ENCODE measurements around the gene DNER. TPM values are rescaled to one million over a fixed set of nuclear protein-coding genes. Genes with fewer than 3 reads are reported as not detected.
"Not testable (repeated sequence)": the region's sequence is repeated elsewhere in the genome, so short reads cannot be mapped to it uniquely, and the experiment has no call there.

Gene DNER
- total RNA-seq, 1 experiment from 2014 or later: 2.9 TPM

GRCh38 chr2:229616433-229616832, 97.9 kb downstream of the DNER start (continued):
- TF ChIP-seq CTCF (IDR thresholded peaks at IDR 0.05 in 2 of 3, conservative IDR thresholded peaks at IDR 0.05 in 1 of 3; ENCODE audit: borderline replicate concordance in 1 of 3, insufficient read depth in 1 of 3, low read depth in 2 of 3, low read length in 2 of 3): no peak

- BruUV-seq (replicated peaks); H4K20me1 ChIP-seq (ENCODE audit: insufficient read depth); H3K27ac ChIP-seq (ENCODE audit: low read depth, low read length); RAD21 ChIA-PET (ENCODE audit: low non-redundant PET in 1 of 2, low total read pairs in 2 of 2, uncharacterized antibody in 2 of 2, unreplicated experiment in 2 of 2); H3K4me2 ChIP-seq (ENCODE audit: low read length); POLR2A ChIA-PET; H3K9me2 ChIP-seq (ENCODE audit: insufficient read depth); H3K9ac ChIP-seq (ENCODE audit: low read length); ATAC-seq; H3K79me2 ChIP-seq (ENCODE audit: insufficient read depth, low read length); H3K9me3 ChIP-seq (ENCODE audit: control insufficient read depth in 1 of 2, insufficient read depth in 1 of 2, low read depth in 1 of 2, low read length in 2 of 2); DNase-seq (ENCODE audit: low read depth, low spot score); intact Hi-C loops (cut with micrococcal nuclease); H2AFZ ChIP-seq (ENCODE audit: low read depth, low read length, poor library complexity, severe bottlenecking); H3K36me3 ChIP-seq (ENCODE audit: control insufficient read depth in 1 of 2, insufficient read depth in 2 of 2, low read length in 2 of 2); H3K4me3 ChIP-seq (replicated peaks in 1 of 2; ENCODE audit: low read depth in 1 of 2, low read length in 2 of 2); CTCF ChIA-PET; H3K27me3 ChIP-seq (ENCODE audit: insufficient read depth, low read length); H3K4me1 ChIP-seq (ENCODE audit: control insufficient read depth in 1 of 2, insufficient read depth in 2 of 2, low read length in 2 of 2): not testable (repeated sequence)
These were observed 100.3 kb downstream of the DNER start for GRCh38 chr2:229614021-229614420.

- ChIA-PET CTCF (no interaction called here), RAD21 (ENCODE audit: low non-redundant PET in 1 of 2, low total read pairs in 2 of 2, uncharacterized antibody in 2 of 2, unreplicated experiment in 2 of 2) (no interaction called here), POLR2A (no interaction called here)
- H3K4me3 ChIP-seq (replicated peaks in 1 of 2; ENCODE audit: low read depth in 1 of 2, low read length in 2 of 2): no peak overlapping the region
- no peaks in the 10 kb centered on the region for H3K4me1 ChIP-seq (ENCODE audit: control insufficient read depth in 1 of 2, insufficient read depth in 2 of 2, low read length in 2 of 2)
- H2AFZ ChIP-seq (ENCODE audit: low read depth, low read length, poor library complexity, severe bottlenecking): no peak overlapping the region
- no peak overlapping the region for H3K4me2 ChIP-seq (ENCODE audit: low read length)
- no peaks in the 10 kb centered on the region for H3K79me2 ChIP-seq (ENCODE audit: insufficient read depth, low read length)
- H4K20me1 ChIP-seq (ENCODE audit: insufficient read depth): no peaks in the 10 kb centered on the region
- TF ChIP-seq SRF (IDR thresholded peaks at IDR 0.05; ENCODE audit: low read depth): no peak
- no peak for TF ChIP-seq CBX3 (IDR thresholded peaks at IDR 0.05; ENCODE audit: low read depth)
- TF ChIP-seq FOSL1 (IDR thresholded peaks at IDR 0.05; ENCODE audit: low read depth): no peak
- no peak for TF ChIP-seq POLR2AphosphoS5 (IDR thresholded peaks at IDR 0.05; ENCODE audit: low read depth, low read length)
- no peak for TF ChIP-seq YY1 (IDR thresholded peaks at IDR 0.05; ENCODE audit: extremely low read depth, insufficient replicate concordance, low read depth, low read length)
- TF ChIP-seq JUND (IDR thresholded peaks at IDR 0.05): no peak
- no peak for TF ChIP-seq ZNF274 (IDR thresholded peaks at IDR 0.05; ENCODE audit: low read depth, low read length)
- TF ChIP-seq TCF7L2 (IDR thresholded peaks at IDR 0.05; ENCODE audit: borderline replicate concordance, extremely low read depth, insufficient read depth, insufficient read length): no peak
- TF ChIP-seq MAX (IDR thresholded peaks at IDR 0.05): no peak
- no peak for TF ChIP-seq POLR2A (IDR thresholded peaks at IDR 0.05; ENCODE audit: borderline replicate concordance, extremely low read depth, insufficient read depth, insufficient read length)
- TF ChIP-seq SIN3A (IDR thresholded peaks at IDR 0.05; ENCODE audit: low read depth): no peak
- no peak for TF ChIP-seq CTCF (IDR thresholded peaks at IDR 0.05 in 2 of 3, conservative IDR thresholded peaks at IDR 0.05 in 1 of 3; ENCODE audit: borderline replicate concordance in 1 of 3, insufficient read depth in 1 of 3, low read depth in 2 of 3, low read length in 2 of 3)
- no peak for TF ChIP-seq EZH2 (IDR thresholded peaks at IDR 0.05)
- no peak for TF ChIP-seq ZFX (IDR thresholded peaks at IDR 0.05)
- H3K9me3 ChIP-seq (ENCODE audit: control insufficient read depth in 1 of 2, insufficient read depth in 1 of 2, low read depth in 1 of 2, low read length in 2 of 2): no peaks in the 10 kb centered on the region
- no peaks in the 10 kb centered on the region for H3K9me2 ChIP-seq (ENCODE audit: insufficient read depth)
- intact Hi-C loops (cut with micrococcal nuclease): no loop called here
- DNase-seq (ENCODE audit: low read depth, low spot score) (no peak), ATAC-seq (no peak)
- H3K9ac ChIP-seq (ENCODE audit: low read length): no peak overlapping the region
- BruUV-seq (replicated peaks): no TSS peak
- no peaks in the 10 kb centered on the region for H3K36me3 ChIP-seq (ENCODE audit: control insufficient read depth in 1 of 2, insufficient read depth in 2 of 2, low read length in 2 of 2)
- H3K27me3 ChIP-seq (ENCODE audit: insufficient read depth, low read length): no peaks in the 10 kb centered on the region
- no peak overlapping the region for H3K27ac ChIP-seq (ENCODE audit: low read depth, low read length)
These were observed 101.9 kb downstream of the DNER start for GRCh38 chr2:229612384-229612971.

All from HCT116 (cell line).